Caco-2 (cell line): ENCODE measurements around the gene TSC22D4. TPM values are rescaled to one million over a fixed set of nuclear protein-coding genes. Genes with fewer than 3 reads are reported as not detected.

Source experiments
- BruUV-seq: library from RNA; stranded (reverse); fragments of 400-500 nt; replicated peaks from 2 replicates; lab custom pipeline; 2021; lab: Mats Ljungman, UMichigan
- CTCF ChIA-PET: fragments of 300-600 bp; sonication (Branson Sonifier 250); formaldehyde crosslinking; loops from one replicate; lab custom pipeline; 2022; ENCODE audit warnings: antibody characterized with exemption; lab: Charles Lee
- POLR2A ChIA-PET: fragments of 300-600 bp; sonication (Branson Sonifier 250); formaldehyde crosslinking; loops from one replicate; lab custom pipeline; 2022; ENCODE audit warnings: antibody characterized with exemption; lab: Charles Lee
- DNase-seq, 2 experiments: peaks; one replicate each; pipeline versions ENCODE4 v3.0.0 to v3.0.0-alpha.2; 2020 to 2022
- H3K27me3 ChIP-seq: replicated peaks from 2 replicates; pipeline ENCODE4 v1.6.0; 2011; ENCODE audit warnings: low read length; ENCODE audit not compliant: control insufficient read depth, insufficient read depth
- H3K36me3 ChIP-seq: 2 replicates; pipeline ENCODE4 v1.5.1; 2011; ENCODE audit warnings: low read length; ENCODE audit not compliant: control insufficient read depth, insufficient read depth
- H3K4me1 ChIP-seq: fragments of 250-450 bp; sonication (Bioruptor Pico); 2 replicates; pipeline ENCODE4 v1.5.1; 2020; ENCODE audit warnings: mild to moderate bottlenecking
- H3K4me3 ChIP-seq: 2 replicates; pipeline ENCODE4 v1.5.1; 2011; ENCODE audit warnings: low read depth, mild to moderate bottlenecking, control low read depth, low read length
- H3K9me3 ChIP-seq: fragments of 250-450 bp; sonication (Bioruptor Pico); 2 replicates; pipeline ENCODE4 v1.5.1; 2020; ENCODE audit warnings: mild to moderate bottlenecking, moderate library complexity
- H3K27ac Mint-ChIP-seq: one replicate; pipeline ENCODE4 v1.8.0; 2022; ENCODE audit warnings: mixed read lengths; ENCODE audit not compliant: unreplicated experiment
- H3K27me3 Mint-ChIP-seq: one replicate; pipeline ENCODE4 v1.8.0; 2022; ENCODE audit warnings: mixed read lengths; ENCODE audit not compliant: insufficient read depth, unreplicated experiment
- H3K36me3 Mint-ChIP-seq: one replicate; pipeline ENCODE4 v1.8.0; 2022; ENCODE audit warnings: mild to moderate bottlenecking, mixed read lengths; ENCODE audit not compliant: insufficient read depth, unreplicated experiment
- H3K4me1 Mint-ChIP-seq: one replicate; pipeline ENCODE4 v1.8.0; 2022; ENCODE audit warnings: low read depth, mixed read lengths; ENCODE audit not compliant: unreplicated experiment
- H3K4me3 Mint-ChIP-seq: one replicate; pipeline ENCODE4 v1.8.0; 2022; ENCODE audit warnings: mild to moderate bottlenecking, moderate library complexity, mixed read lengths; ENCODE audit not compliant: unreplicated experiment
- H3K9me3 Mint-ChIP-seq: one replicate; pipeline ENCODE4 v1.8.0; 2022; ENCODE audit warnings: mixed read lengths; ENCODE audit not compliant: unreplicated experiment
- intact Hi-C: fragments of 100-400 bp; cut with micrococcal nuclease; formaldehyde crosslinking; loops from one replicate; pipeline ENCODE4 v1.10.0; 2022; ENCODE audit not compliant: unreplicated experiment
- total RNA-seq: library from RNA; stranded (reverse); gene quantifications from 2 replicates; pipeline ENCODE4 v1.2.3, GENCODE V29; 2022
- TF ChIP-seq, protein P1 (sequence below), 2 experiments: fragments of 200-600 bp in 1 of 2; IDR thresholded peaks; 1 replicate in 1 of 2; 2 replicates in 1 of 2; pipeline versions ENCODE4 v1.5.1 to v1.8.0; 2011 to 2022; ENCODE audit warnings: antibody characterized with exemption in 1 of 2, control low read depth in 1 of 2, inconsistent platforms in 1 of 2, low read depth in 1 of 2, low read length in 1 of 2, mild to moderate bottlenecking in 1 of 2, moderate library complexity in 1 of 2; ENCODE audit not compliant: insufficient read depth in 1 of 2, severe bottlenecking in 1 of 2, unreplicated experiment in 1 of 2

Gene TSC22D4
- total RNA-seq, 1 experiment from 2014 or later, result 27.2 TPM

DNA sequence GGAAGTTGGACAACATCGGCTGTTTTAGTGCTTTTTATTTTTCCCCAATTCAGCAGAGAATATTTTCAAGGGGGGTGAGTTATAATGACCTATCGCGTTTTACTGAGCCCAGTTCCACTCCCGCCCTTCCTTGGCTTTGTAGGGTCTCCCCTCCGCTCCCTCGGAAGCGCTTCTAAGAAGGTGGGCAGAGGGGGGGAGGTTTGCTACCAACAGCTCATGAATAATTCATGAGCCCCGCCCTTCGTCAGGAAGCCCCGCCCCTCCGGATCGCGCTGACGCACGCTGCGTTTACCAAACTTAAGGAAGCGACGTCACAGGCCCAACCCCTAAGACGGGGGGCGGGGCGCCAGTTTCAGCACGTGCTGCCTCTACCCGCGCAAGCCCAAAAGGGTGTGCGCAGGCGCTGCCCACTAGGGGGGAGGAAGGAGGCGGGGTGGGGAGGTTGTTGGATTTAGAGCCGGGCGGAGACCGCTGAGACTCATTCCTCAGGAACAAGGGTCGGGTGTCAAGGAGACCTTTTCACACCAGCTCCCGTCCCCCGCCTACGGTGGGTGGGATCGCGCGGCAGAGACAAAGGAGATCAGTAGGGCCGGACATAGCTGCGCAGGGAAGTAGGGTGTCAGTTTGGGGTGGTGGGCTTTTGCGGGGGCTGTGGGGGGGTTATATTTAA lies 49.9 kb downstream of the TSC22D4 start:
- H3K9me3 Mint-ChIP-seq, result no peaks in the 10 kb centered on the region
- H3K27ac Mint-ChIP-seq, result peak overlapping the region; percentile 99
- no TSS peak for BruUV-seq
- peaks cover 53% of the 10 kb centered on the region for H3K36me3 Mint-ChIP-seq
- Histone ChIP-seq H3K36me3 (no peaks in the 10 kb centered on the region; the same call in 1 of the 2 replicates), H3K9me3 (no peaks in the 10 kb centered on the region), H3K4me3 (peak overlapping the region; percentile 88), H3K4me1 (0 out of 2 replicates have a peak, but pooled peaks cover 10% of the 10 kb centered on the region), H3K27me3 (no peaks in the 10 kb centered on the region)
- peaks cover 13% of the 10 kb centered on the region for H3K4me1 Mint-ChIP-seq
- peak overlapping the region; percentile 89 for H3K4me3 Mint-ChIP-seq
- CTCF ChIA-PET, result interaction anchor here (0.6 to 1.9 kb wide), 11 partner anchors 9 to 327 kb away, joined by 3 to 13 read pairs (median 4); partner anchors contain the start of genes AP4M1, LAMTOR4 and POP7
- intact Hi-C loops, result loop anchor here (2.0 kb wide), 1 partner anchor 110 kb away; the partner anchor contains the start of gene AGFG2
- peaks cover 4% of the 10 kb centered on the region for H3K27me3 Mint-ChIP-seq
- POLR2A ChIA-PET, result interaction anchor here (0.5 to 2.3 kb wide), 20 partner anchors 7 to 509 kb away, joined by 3 to 24 read pairs (median 4); partner anchors contain the start of genes AGFG2, FBXO24, LAMTOR4 and LRCH4
- peak; percentile 100 for DNase-seq
- TF ChIP-seq, protein P1, sequence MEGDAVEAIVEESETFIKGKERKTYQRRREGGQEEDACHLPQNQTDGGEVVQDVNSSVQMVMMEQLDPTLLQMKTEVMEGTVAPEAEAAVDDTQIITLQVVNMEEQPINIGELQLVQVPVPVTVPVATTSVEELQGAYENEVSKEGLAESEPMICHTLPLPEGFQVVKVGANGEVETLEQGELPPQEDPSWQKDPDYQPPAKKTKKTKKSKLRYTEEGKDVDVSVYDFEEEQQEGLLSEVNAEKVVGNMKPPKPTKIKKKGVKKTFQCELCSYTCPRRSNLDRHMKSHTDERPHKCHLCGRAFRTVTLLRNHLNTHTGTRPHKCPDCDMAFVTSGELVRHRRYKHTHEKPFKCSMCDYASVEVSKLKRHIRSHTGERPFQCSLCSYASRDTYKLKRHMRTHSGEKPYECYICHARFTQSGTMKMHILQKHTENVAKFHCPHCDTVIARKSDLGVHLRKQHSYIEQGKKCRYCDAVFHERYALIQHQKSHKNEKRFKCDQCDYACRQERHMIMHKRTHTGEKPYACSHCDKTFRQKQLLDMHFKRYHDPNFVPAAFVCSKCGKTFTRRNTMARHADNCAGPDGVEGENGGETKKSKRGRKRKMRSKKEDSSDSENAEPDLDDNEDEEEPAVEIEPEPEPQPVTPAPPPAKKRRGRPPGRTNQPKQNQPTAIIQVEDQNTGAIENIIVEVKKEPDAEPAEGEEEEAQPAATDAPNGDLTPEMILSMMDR (IDR thresholded peaks at IDR 0.05; ENCODE audit: insufficient read depth in 1 of 2, low read depth in 1 of 2, low read length in 1 of 2, severe bottlenecking in 1 of 2, unreplicated experiment in 1 of 2), result peak in 1 of 2 experiments; percentile 35

DNA sequence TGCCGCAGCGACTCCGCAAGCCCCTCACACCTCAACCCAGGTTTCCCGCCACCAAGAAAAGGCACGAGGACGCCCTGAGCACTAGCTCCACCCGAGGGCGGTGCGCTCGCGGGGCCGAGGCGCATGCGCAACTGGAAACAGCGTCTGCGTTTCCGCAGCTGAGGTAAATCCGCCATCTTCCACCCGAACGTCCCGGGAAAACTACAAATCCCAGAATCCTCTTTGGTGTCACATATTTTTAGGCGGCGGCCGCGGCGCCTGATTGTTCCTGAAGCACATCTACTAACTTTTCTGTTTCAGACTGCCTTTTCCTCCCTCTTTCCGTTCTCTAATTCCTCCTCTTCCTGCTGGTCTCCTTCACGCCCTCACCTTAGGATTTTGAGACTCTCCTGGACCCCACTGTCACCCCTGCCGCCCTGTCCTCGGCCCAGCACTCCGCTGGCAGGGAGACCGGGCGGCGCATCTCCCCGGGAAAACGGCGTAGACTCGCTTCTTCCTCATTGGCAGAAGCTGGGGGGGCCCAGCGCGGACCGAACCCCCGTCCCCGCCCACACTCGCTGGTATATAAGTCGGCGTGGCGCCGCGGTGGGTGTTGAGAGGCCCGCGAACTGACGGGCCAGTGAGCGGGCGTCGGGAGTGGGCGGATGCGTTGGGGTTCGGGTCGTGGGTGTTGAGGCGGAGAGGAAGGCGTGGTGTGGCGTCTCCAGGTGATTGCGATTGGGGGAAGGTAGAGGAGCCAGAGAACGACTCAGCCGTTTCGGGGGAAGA lies 50.6 kb downstream of the TSC22D4 start, which contains the start of gene ZCWPW1:
TSS of gene ZCWPW1 (minus strand) at position 505 of the 768 bp plus-strand sequence. CDS start 8,054 bp downstream, outside the sequence.
- H3K4me3 Mint-ChIP-seq, result peak within 1 kb of the TSS; percentile 89
- H3K4me1 ChIP-seq, result 0 out of 2 replicates have a peak, but pooled peaks cover 10% of the 10 kb centered on the region
- ChIA-PET CTCF (interaction anchor here (0.6 to 1.9 kb wide), 13 partner anchors 9 to 326 kb away, joined by 3 to 13 read pairs (median 4); partner anchors contain the start of genes AP4M1, LAMTOR4 and POP7), POLR2A (interaction anchor here (0.5 to 2.3 kb wide), 23 partner anchors 8 to 508 kb away, joined by 3 to 24 read pairs (median 4); partner anchors contain the start of genes AGFG2, FBXO24, LAMTOR4 and LRCH4)
- peak within 1 kb of the TSS; percentile 88 for H3K4me3 ChIP-seq
- H3K27me3 ChIP-seq, result no peaks in the 10 kb centered on the region
- H3K4me1 Mint-ChIP-seq, result peaks cover 7% of the 10 kb centered on the region
- H3K27ac Mint-ChIP-seq, result peak within 1 kb of the TSS; percentile 99
- TF ChIP-seq, protein P1 (IDR thresholded peaks at IDR 0.05; ENCODE audit: insufficient read depth in 1 of 2, low read depth in 1 of 2, low read length in 1 of 2, severe bottlenecking in 1 of 2, unreplicated experiment in 1 of 2), result no peak
- H3K27me3 Mint-ChIP-seq, result peaks cover 4% of the 10 kb centered on the region
- intact Hi-C loops, result loop anchor here (2.0 kb wide), 1 partner anchor 110 kb away; the partner anchor contains the start of gene AGFG2
- H3K9me3 ChIP-seq, result no peaks in the 10 kb centered on the region
- H3K9me3 Mint-ChIP-seq, result no peaks in the 10 kb centered on the region
- no peaks in the 10 kb centered on the region; the same call in 1 of the 2 replicates for H3K36me3 ChIP-seq
- TSS peak; percentile 89 for BruUV-seq
- peaks cover 46% of the 10 kb centered on the region for H3K36me3 Mint-ChIP-seq
- DNase-seq, result peak; percentile 96 to 97
